Activated CD8-positive, alpha-beta T cell treated with anti-CD3 and anti-CD28 coated beads, Interleukin-2, amount 10 ng/mL, durations not matched to agents 7 days and 5 days (primary cell): ENCODE data around the gene CACNA1C. TPM values are rescaled to one million over a fixed set of nuclear protein-coding genes. Genes with fewer than 3 reads are reported as not detected.
"Not testable (repeated sequence)": the region's sequence is repeated elsewhere in the genome, so short reads cannot be mapped to it uniquely, and the experiment has no call there.

Experiments
- ATAC-seq: fragments of 150-1000 bp; cut with Tn5 transposase; one replicate; pipeline ENCODE4 v1.10.0; 2021; ENCODE audit warnings: moderate library complexity
- CTCF ChIA-PET: fragments of 350-600 bp; sonication (Branson Sonifier 250); formaldehyde crosslinking; loops from one replicate; lab custom pipeline; 2021; ENCODE audit warnings: antibody characterized with exemption; lab: Charles Lee
- POLR2A ChIA-PET: fragments of 350-600 bp; sonication (Branson Sonifier 250); formaldehyde crosslinking; loops from one replicate; lab custom pipeline; 2021; ENCODE audit warnings: antibody characterized with exemption; lab: Charles Lee
- DNase-seq: peaks from one replicate; pipeline ENCODE4 v3.0.0-alpha.2; 2020
- H3K27ac Mint-ChIP-seq: one replicate; pipeline ENCODE4 v1.8.0; 2021; ENCODE audit warnings: mild to moderate bottlenecking, mixed read lengths
- H3K27me3 Mint-ChIP-seq: one replicate; pipeline ENCODE4 v1.8.0; 2021; ENCODE audit warnings: low read depth, mixed read lengths
- H3K36me3 Mint-ChIP-seq: one replicate; pipeline ENCODE4 v1.8.0; 2021; ENCODE audit warnings: low read depth, mixed read lengths
- H3K4me1 Mint-ChIP-seq: one replicate; pipeline ENCODE4 v1.8.0; 2021; ENCODE audit warnings: low read depth, mixed read lengths
- H3K4me3 Mint-ChIP-seq: one replicate; pipeline ENCODE4 v1.8.0; 2021; ENCODE audit warnings: mild to moderate bottlenecking, mixed read lengths
- H3K9me3 Mint-ChIP-seq: one replicate; pipeline ENCODE4 v1.8.0; 2022; ENCODE audit warnings: mixed read lengths; ENCODE audit not compliant: insufficient read depth
- total RNA-seq, 2 experiments: library from RNA; stranded (reverse); gene quantifications; one replicate each; pipeline ENCODE4 v1.2.3, GENCODE V29; 2021

The CACNA1C gene
- total RNA-seq, 2 experiments from 2014 or later: 0.08 TPM

DNA sequence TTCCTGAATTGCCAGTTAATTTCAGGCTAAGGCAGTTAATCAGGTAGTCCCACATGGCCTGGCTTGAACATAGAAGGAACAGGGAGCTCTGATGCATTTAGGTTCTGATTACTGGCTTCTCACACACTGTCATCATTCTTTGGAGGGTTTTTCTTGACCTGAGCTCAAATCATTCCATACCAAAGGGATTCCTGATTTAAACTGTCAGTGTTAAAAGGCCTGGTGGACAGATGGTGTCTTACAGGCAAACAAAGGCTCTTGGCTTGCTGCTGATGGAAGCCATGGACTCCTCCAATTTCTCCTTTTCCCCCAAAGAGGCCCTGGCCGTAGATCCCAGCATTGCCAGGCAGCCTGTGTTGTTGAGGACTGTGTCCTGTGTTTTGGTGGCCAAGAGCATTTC lies 30.2 kb downstream of the CACNA1C start:
- no peaks in the 10 kb centered on the region for H3K4me1 Mint-ChIP-seq
- H3K27ac Mint-ChIP-seq: no peak overlapping the region
- peaks cover 6% of the 10 kb centered on the region for H3K9me3 Mint-ChIP-seq
- DNase-seq: no peak
- peaks cover 10% of the 10 kb centered on the region for H3K27me3 Mint-ChIP-seq
- CTCF ChIA-PET: no interaction called here
- ATAC-seq: no peak
- H3K4me3 Mint-ChIP-seq: no peak overlapping the region
- H3K36me3 Mint-ChIP-seq: no peaks in the 10 kb centered on the region
- POLR2A ChIA-PET: no interaction called here

DNA sequence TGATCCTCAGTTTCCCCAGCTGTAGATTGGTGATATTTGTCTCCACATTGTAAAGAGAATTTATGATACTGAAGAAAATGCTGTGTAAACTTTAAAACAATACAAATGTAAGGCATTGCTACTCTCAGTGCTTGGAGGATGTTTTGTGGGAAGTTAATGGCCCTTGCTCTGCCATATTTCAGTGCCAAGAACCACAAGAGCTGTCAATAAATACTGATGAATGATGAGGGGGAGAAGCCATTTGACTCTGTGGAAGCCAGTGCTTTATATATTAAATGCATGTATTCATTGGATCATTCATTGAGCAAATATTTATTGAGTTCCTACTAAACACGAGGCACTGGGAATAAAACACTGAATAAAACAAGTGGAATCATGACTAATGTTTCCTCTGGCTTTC lies 30.8 kb downstream of the CACNA1C start:
- H3K27ac Mint-ChIP-seq: no peak overlapping the region
- ATAC-seq (no peak), DNase-seq (no peak)
- no peaks in the 10 kb centered on the region for H3K36me3 Mint-ChIP-seq
- ChIA-PET POLR2A (no interaction called here), CTCF (no interaction called here)
- peaks cover 10% of the 10 kb centered on the region for H3K27me3 Mint-ChIP-seq
- H3K4me1 Mint-ChIP-seq: no peaks in the 10 kb centered on the region
- no peak overlapping the region for H3K4me3 Mint-ChIP-seq
- H3K9me3 Mint-ChIP-seq: peaks cover 6% of the 10 kb centered on the region

DNA sequence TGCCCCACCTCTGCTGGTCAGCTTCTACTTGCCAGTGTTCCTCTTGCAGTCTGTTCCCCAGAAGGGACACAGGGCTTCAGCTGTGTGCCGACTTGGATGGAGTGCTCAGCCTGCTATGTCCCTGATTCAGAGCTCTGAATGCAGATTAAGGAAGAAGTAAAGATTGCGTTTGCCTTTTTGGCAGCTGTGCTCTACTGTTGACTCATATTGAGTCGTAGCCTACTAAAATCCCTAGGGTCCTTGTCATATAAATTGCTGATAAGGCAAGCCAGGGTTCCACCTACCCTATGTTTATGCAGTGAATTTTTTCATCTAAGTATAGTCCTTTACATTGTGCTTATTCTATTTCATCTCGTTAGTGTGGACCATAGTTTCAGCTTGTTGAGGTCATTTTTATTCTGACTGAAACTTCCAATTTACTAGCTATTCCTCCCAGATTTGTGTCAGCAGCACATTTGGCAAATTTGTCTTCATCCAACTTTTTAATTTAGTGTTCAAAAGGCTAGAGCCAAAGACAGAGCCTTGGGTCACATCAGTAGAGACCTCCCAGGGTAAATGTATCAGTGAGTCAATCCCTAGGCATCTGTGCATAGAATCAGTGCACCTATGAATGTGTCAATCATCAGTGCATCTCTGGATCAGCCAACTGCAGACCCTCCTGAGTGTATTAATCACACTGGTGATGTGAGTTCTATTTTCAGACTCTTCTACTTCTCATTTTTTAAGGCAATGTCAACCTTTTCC lies 31.9 kb downstream of the CACNA1C start:
- ChIA-PET POLR2A (no interaction called here), CTCF (no interaction called here)
- H3K27me3 Mint-ChIP-seq: peaks cover 10% of the 10 kb centered on the region
- ATAC-seq (no peak), DNase-seq (no peak)
- peaks cover 6% of the 10 kb centered on the region for H3K9me3 Mint-ChIP-seq
- H3K36me3 Mint-ChIP-seq: no peaks in the 10 kb centered on the region
- no peak overlapping the region for H3K27ac Mint-ChIP-seq
- no peak overlapping the region for H3K4me3 Mint-ChIP-seq
- no peaks in the 10 kb centered on the region for H3K4me1 Mint-ChIP-seq

DNA sequence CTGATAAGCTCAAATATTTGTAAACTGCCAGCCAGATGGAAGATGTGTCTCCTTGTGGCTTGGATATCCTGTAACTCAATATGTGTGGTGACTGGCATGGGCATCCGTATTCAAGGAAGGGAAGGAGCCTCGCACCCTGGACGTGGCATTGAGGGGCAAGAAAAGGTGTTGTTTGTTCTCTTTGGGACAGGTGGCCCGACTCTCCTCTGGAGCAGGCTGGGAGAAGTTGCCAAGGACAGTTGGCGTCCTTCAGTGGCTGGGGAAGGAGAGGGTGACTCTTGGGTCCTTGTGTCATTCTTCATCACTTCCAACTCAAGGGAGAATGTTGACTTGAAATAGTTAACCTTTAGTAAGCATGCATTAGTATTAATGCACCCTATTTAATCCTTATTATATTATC lies 39.6 kb downstream of the CACNA1C start:
- H3K27ac Mint-ChIP-seq: no peak overlapping the region
- ATAC-seq (no peak), DNase-seq (no peak)
- CTCF ChIA-PET: no interaction called here
- no peak overlapping the region for H3K4me3 Mint-ChIP-seq
- H3K9me3 Mint-ChIP-seq: no peaks in the 10 kb centered on the region
- peaks cover 10% of the 10 kb centered on the region for H3K4me1 Mint-ChIP-seq
- no peaks in the 10 kb centered on the region for H3K27me3 Mint-ChIP-seq
- no peaks in the 10 kb centered on the region for H3K36me3 Mint-ChIP-seq
- POLR2A ChIA-PET: no interaction called here

DNA sequence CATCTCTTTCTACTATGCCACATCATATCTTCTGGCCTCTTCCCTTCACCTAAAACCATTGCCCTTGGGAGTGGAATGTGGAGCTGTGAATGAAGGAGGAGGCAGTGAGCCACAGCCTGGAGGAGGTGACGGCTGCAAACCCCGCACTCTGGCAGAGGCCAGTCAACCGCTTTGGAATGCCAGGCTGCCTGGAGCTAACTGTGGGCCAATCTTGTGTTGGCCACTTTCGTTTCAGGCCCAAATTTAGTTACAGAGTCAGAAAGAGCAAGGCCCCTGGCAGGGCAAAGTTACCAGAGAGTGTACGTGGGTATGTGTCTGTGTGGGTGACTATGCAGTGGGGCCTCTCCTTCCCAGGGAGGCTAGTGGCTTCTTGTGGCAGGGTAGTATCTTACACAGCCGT lies 40.1 kb downstream of the CACNA1C start:
- Mint-ChIP-seq H3K4me1 (peaks cover 10% of the 10 kb centered on the region), H3K27ac (no peak overlapping the region), H3K36me3 (no peaks in the 10 kb centered on the region), H3K4me3 (no peak overlapping the region), H3K27me3 (no peaks in the 10 kb centered on the region), H3K9me3 (no peaks in the 10 kb centered on the region)
- ATAC-seq (no peak), DNase-seq (no peak)
- CTCF ChIA-PET: no interaction called here
- POLR2A ChIA-PET: no interaction called here

DNA sequence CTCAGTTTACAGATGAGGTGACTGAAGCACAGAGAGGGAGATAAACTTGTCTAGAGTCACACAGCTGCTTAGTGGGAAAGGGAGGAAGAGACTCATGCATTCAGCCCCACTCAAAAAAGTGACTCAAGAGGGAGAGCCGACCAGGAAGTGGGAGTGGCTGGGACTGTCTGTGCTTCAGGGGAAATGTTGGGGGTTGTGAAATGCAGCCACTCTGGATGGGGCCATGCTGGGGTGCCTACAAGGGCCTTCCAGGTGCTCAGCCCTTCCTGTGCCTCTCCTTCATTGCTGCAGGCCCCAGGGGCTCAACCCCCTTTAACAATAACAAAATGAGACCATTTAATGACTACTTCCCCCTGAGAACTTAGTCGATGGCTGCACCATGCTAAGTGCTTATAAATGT lies 41.8 kb downstream of the CACNA1C start:
- Mint-ChIP-seq H3K27me3 (no peaks in the 10 kb centered on the region), H3K27ac (no peak overlapping the region), H3K4me3 (no peak overlapping the region), H3K9me3 (no peaks in the 10 kb centered on the region), H3K36me3 (no peaks in the 10 kb centered on the region), H3K4me1 (peaks cover 10% of the 10 kb centered on the region)
- CTCF ChIA-PET: no interaction called here
- DNase-seq (no peak), ATAC-seq (no peak)
- POLR2A ChIA-PET: no interaction called here

DNA sequence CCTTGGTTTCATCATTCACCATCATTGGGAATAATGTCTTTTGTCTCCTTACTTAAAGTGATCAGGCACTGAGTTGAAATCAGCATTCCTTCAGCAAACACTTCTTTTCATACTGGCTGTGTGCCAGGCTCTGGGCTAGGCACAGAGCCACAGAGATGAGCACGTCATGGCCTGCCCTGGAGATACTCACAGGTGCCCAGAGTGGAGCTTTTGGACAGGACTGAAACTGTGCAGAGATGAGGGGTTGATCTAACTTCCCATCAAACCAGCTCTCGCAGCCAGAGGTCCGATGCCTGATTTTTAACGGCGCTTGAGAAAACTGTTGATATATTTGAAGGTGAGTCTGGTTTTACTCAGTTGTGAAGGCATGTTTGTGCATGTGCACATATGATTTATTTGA lies 43.1 kb downstream of the CACNA1C start:
- ATAC-seq (no peak), DNase-seq (no peak)
- H3K27ac Mint-ChIP-seq: no peak overlapping the region
- no peak overlapping the region for H3K4me3 Mint-ChIP-seq
- ChIA-PET CTCF (no interaction called here), POLR2A (no interaction called here)
- H3K4me1 Mint-ChIP-seq: peaks cover 10% of the 10 kb centered on the region
- H3K9me3 Mint-ChIP-seq: no peaks in the 10 kb centered on the region
- no peaks in the 10 kb centered on the region for H3K27me3 Mint-ChIP-seq
- no peaks in the 10 kb centered on the region for H3K36me3 Mint-ChIP-seq

DNA sequence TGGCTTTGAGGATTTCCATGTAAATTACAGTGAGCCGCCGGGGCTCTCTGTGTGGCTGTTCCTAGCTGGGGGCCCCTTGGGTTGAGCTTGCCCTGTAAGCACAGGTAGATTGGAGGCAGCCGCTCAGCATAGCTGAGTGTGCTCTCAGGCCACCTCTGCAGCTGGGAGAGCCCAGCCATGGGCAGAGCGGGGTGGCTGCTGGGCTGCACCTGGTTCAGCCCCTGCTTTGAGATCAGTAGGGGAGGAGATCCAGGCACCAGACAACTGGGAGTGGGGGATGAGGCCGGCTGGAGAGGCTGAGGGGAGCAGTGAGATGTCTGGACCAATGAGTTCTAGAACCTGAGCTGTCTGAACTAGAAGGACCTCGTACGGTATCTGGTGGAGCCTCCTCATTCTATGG lies 44.8 kb downstream of the CACNA1C start:
- no peak overlapping the region for H3K27ac Mint-ChIP-seq
- CTCF ChIA-PET: no interaction called here
- no peak overlapping the region for H3K4me3 Mint-ChIP-seq
- peaks cover 10% of the 10 kb centered on the region for H3K4me1 Mint-ChIP-seq
- H3K9me3 Mint-ChIP-seq: no peaks in the 10 kb centered on the region
- no peaks in the 10 kb centered on the region for H3K27me3 Mint-ChIP-seq
- POLR2A ChIA-PET: no interaction called here
- DNase-seq (no peak), ATAC-seq (no peak)
- no peaks in the 10 kb centered on the region for H3K36me3 Mint-ChIP-seq

DNA sequence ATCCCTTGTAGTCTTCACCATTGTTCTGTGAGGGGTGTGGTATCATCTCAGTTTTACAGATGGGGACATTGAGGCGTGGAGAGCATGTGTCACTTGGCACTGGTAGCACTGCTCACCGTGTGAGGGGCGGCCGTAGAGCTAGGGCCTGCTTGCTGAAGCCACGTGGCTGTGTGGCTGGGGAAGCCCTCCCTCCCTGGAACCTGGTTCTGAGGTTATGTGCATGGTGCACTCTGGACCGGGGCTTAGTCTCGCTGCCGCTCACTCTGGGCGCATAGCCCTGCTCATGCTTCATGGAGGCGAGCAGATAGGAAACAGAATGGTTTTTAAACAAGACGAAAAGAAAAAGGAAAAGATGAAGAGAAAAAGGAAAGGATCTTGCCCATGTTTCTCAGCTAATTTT lies 46.1 kb downstream of the CACNA1C start:
- ChIA-PET CTCF (no interaction called here), POLR2A (no interaction called here)
- H3K27ac Mint-ChIP-seq: no peak overlapping the region
- H3K9me3 Mint-ChIP-seq: no peaks in the 10 kb centered on the region
- peaks cover 10% of the 10 kb centered on the region for H3K4me1 Mint-ChIP-seq
- ATAC-seq (no peak), DNase-seq (no peak)
- no peaks in the 10 kb centered on the region for H3K36me3 Mint-ChIP-seq
- no peak overlapping the region for H3K4me3 Mint-ChIP-seq
- no peaks in the 10 kb centered on the region for H3K27me3 Mint-ChIP-seq

DNA sequence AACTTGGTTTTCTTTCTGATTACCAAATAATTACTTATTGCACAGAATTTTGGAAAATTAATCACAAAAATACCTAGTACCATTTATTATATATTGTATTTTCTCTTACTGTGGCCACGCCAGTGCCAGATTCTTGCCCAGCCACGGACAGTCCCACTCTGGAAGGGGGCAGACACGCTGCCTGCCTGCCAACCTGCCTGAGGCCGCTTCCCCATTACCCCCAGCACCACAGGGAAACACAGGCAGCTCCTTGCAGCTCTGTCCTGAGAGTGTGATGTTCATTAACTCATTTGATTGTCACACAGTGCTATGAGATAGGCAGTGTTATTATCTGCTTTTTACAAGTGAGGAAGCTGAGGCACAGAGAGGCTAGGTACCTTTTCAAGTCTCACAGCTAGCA lies 46.8 kb downstream of the CACNA1C start:
- Mint-ChIP-seq H3K27ac (no peak overlapping the region), H3K36me3 (no peaks in the 10 kb centered on the region), H3K9me3 (no peaks in the 10 kb centered on the region), H3K27me3 (no peaks in the 10 kb centered on the region), H3K4me1 (peaks cover 5% of the 10 kb centered on the region), H3K4me3 (no peak overlapping the region)
- DNase-seq (no peak), ATAC-seq (no peak)
- POLR2A ChIA-PET: no interaction called here
- CTCF ChIA-PET: no interaction called here

DNA sequence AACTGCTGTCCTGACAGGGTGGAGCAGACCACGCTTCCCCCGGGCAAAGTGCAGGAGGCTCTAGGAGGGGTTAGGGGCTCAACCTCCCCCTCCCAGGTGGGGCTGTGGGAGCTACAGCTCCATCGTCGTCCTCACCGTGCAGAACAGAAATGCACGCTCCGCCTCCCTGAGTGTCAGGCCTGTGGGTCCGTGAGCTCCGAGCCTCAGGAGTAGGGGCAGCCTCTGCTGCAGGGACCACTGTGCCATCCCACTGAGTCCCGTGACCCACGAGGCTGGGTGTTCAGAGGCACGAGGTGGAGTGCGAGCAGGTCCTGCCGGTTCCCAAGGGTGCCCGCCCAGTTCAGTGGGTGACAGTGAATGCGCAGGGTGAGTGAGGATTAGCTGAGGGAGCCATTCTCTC lies 48.6 kb downstream of the CACNA1C start:
- Mint-ChIP-seq H3K27me3 (no peaks in the 10 kb centered on the region), H3K4me3 (no peak overlapping the region), H3K27ac (no peak overlapping the region), H3K4me1 (no peaks in the 10 kb centered on the region), H3K9me3 (no peaks in the 10 kb centered on the region), H3K36me3 (no peaks in the 10 kb centered on the region)
- ATAC-seq (no peak), DNase-seq (no peak)
- ChIA-PET CTCF (no interaction called here), POLR2A (no interaction called here)

DNA sequence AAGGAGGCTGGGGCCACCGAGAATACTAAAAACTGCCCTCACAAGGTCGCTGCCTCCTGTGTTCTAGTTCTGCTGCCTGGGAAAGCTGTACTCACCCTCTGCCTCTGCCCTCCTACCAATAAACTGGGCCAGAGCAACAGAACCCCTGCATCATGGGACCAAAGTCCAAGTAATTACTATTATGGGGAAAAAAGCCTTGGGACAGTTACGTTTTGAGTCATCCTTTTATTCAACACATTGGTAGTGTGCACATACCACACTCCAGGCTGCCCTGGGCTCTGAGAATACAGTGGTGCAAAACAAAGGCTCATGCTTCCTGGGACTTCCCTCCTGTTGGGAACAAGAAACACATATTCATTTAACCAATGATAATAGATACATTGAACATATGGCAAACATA lies 49.0 kb downstream of the CACNA1C start:
- ATAC-seq (no peak), DNase-seq (no peak)
- POLR2A ChIA-PET: no interaction called here
- Mint-ChIP-seq H3K4me3 (no peak overlapping the region), H3K9me3 (no peaks in the 10 kb centered on the region), H3K27me3 (no peaks in the 10 kb centered on the region), H3K4me1 (no peaks in the 10 kb centered on the region), H3K36me3 (no peaks in the 10 kb centered on the region), H3K27ac (no peak overlapping the region)
- CTCF ChIA-PET: no interaction called here

DNA sequence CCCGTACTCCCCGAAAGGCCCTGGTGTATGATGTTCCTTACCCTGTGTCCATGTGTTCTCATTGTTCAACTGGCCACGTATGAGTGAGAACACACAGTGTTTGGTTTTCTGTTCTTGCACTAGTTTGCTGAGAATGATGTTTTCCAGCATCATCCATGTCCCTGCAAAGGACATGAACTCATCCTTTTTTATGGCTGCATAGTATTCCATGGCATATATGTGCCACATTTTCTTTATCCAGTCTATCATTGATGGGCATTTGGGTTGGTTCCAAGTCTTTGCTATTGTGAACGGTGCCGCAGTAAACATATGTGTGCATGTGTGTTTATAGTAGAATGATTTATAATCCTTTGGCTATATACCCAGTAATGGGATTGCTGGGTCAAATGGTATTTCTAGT lies 49.9 kb downstream of the CACNA1C start:
- H3K27ac Mint-ChIP-seq, DNase-seq, H3K9me3 Mint-ChIP-seq, ATAC-seq, H3K36me3 Mint-ChIP-seq, H3K4me1 Mint-ChIP-seq, H3K4me3 Mint-ChIP-seq, H3K27me3 Mint-ChIP-seq, CTCF ChIA-PET, POLR2A ChIA-PET: not testable (repeated sequence)
